ENCODE data around the gene HOXB7. TPM values are rescaled to one million over a fixed set of nuclear protein-coding genes. Genes with fewer than 3 reads are reported as not detected.

The HOXB7 gene
- polyA plus RNA-seq, 1 experiment = not detected

DNA sequence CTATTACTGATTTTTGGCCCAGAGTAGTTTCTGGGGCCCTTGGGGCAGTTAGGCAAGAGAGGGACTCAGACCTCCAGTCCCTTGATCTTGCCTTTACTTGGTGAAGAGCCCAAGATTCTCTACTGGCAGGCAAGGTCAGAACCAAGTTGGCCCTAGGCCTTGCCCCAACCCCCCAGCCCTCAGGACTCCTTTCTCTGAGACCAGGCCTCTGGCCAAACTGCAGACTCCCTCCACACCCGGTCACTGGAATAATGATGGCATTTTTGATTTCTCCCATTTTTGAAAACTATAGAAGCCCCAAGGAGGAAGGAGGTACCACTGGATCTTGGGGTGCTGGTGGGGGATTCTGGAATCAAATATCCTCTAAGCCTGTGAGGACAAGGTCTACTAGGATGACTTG is 33.3 kb upstream of the HOXB7 start:
- Histone ChIP-seq H3K4me3 (ENCODE audit: low read depth, low read length) (no peak overlapping the region), H3K36me3 (ENCODE audit: control insufficient read depth, insufficient read depth, low read length) (no peaks in the 10 kb centered on the region), H3K27me3 (ENCODE audit: control insufficient read depth, insufficient read depth, low read length) (peaks cover 63% of the 10 kb centered on the region)
- POLR2A ChIA-PET = no interaction called here
- CTCF ChIA-PET = interaction anchor here (0.6 to 0.9 kb wide), 2 partner anchors 11 to 81 kb away, joined by 3 read pairs; no protein-coding TSS in a partner anchor
- TF ChIP-seq, protein P1, sequence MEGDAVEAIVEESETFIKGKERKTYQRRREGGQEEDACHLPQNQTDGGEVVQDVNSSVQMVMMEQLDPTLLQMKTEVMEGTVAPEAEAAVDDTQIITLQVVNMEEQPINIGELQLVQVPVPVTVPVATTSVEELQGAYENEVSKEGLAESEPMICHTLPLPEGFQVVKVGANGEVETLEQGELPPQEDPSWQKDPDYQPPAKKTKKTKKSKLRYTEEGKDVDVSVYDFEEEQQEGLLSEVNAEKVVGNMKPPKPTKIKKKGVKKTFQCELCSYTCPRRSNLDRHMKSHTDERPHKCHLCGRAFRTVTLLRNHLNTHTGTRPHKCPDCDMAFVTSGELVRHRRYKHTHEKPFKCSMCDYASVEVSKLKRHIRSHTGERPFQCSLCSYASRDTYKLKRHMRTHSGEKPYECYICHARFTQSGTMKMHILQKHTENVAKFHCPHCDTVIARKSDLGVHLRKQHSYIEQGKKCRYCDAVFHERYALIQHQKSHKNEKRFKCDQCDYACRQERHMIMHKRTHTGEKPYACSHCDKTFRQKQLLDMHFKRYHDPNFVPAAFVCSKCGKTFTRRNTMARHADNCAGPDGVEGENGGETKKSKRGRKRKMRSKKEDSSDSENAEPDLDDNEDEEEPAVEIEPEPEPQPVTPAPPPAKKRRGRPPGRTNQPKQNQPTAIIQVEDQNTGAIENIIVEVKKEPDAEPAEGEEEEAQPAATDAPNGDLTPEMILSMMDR (IDR thresholded peaks at IDR 0.05; ENCODE audit: insufficient read depth, low read depth, low read length) = no peak
- no peak for DNase-seq (ENCODE audit: low read depth)

DNA sequence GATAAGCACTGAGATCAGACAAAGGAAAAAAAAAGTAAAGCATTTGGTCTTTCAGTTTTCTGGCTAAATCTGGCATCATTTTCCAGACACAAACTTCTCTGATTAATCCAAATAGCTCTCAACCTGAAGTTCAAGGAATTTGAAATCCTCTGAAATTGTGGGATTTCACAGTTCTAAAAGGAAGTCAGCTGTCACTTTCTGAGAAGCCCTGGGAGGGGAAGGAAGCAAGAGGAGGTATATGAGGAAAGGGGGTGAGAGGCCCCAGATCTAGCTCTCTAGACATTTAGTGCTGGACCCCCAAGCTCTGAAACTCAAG is 32.8 kb upstream of the HOXB7 start:
- POLR2A ChIA-PET = no interaction called here
- Histone ChIP-seq H3K4me3 (ENCODE audit: low read depth, low read length) (no peak overlapping the region), H3K27me3 (ENCODE audit: control insufficient read depth, insufficient read depth, low read length) (peaks cover 65% of the 10 kb centered on the region), H3K36me3 (ENCODE audit: control insufficient read depth, insufficient read depth, low read length) (no peaks in the 10 kb centered on the region)
- CTCF ChIA-PET = interaction anchor here (0.6 to 0.9 kb wide), 2 partner anchors 11 to 82 kb away, joined by 3 read pairs; no protein-coding TSS in a partner anchor
- DNase-seq (ENCODE audit: low read depth) = no peak
- TF ChIP-seq, protein P1 (IDR thresholded peaks at IDR 0.05; ENCODE audit: insufficient read depth, low read depth, low read length) = no peak

DNA sequence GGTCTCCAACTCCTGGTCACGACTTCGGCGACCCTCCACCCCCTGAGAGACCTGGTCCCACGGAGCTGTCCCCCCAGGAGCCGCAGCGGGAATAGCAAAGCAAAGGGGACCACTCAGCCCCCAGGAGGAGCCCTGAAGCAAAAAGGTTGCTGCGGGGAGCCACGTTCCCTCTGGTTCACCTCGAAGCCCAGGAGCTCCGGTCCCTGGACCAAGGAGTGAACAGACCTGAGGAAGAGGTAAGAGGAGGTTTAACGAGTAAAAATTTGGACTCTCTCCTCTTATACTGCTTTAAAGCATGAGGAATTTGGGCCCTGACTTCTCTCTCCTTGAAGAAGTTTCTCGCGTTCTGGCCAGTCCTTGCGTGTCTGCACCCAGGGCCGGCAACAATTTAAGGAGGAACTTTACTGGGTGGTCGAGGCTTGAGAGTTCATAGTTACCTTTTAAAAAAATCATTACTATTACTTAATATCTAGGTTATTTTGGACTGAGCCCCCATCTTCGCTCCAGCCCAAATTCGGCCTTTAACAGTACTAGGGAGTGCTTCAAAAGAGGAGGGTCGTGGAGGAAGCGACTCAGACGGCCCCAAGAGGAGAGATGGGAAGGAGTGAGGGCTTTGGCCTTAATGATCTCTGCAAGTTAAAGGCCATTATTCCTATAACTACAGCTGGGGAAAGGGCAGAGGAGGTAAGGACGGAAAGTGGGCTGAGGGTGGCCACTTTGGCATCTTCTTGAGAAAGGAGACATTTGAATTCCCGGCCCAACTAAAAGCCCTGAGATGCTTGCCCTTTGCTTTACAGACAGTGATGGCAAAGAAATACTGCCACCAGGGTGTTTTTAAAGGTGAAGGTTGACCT is 32.3 kb upstream of the HOXB7 start:
- ChIA-PET CTCF (interaction anchor here (0.6 kb wide), 1 partner anchor 82 kb away, joined by 3 read pairs; no protein-coding TSS in a partner anchor), POLR2A (no interaction called here)
- H3K27me3 ChIP-seq (ENCODE audit: control insufficient read depth, insufficient read depth, low read length) = peaks cover 68% of the 10 kb centered on the region
- DNase-seq (ENCODE audit: low read depth) = no peak
- TF ChIP-seq, protein P1 (IDR thresholded peaks at IDR 0.05; ENCODE audit: insufficient read depth, low read depth, low read length) = no peak
- H3K4me3 ChIP-seq (ENCODE audit: low read depth, low read length) = no peak overlapping the region
- no peaks in the 10 kb centered on the region for H3K36me3 ChIP-seq (ENCODE audit: control insufficient read depth, insufficient read depth, low read length)

DNA sequence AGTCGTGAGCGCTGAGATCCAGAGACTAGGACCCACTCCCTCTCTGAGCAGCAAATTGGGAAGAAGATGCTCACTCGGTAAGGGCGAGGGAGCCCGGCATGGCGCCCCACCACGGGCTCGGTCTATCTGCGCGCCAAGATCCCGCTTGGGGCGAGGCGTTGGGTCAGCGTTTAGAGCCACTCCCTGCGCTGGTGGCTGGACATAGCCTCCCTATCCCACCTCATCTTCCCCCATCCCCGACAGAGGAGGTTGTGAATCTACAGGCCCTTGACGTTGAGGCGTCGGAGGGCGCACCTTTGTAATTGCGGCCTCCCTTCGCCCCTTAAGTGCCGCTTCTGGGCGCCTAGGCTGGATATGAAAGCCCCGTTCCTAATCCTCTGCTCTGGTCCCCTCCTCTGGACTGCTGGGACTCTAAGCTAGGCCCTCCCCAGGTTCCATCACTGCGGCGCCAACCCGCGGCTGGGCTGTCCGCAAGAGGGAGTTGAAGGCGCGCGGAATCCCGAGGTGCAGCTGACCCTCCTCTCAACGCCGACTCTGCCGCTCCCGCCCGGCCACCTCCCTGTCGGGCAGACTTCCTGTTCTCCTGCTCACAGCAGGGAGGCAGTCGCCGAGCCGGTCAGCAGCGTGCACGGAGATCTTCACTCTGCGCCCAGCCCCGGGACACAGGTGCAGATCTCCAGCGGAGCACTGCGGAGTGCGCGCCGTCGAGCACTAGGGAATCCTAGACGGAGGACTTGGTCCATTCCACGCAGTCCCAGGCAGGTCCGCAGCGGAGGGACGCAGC is 31.4 kb upstream of the HOXB7 start:
- H3K4me3 ChIP-seq (ENCODE audit: low read depth, low read length) = no peak overlapping the region
- CTCF ChIA-PET = no interaction called here
- POLR2A ChIA-PET = no interaction called here
- no peaks in the 10 kb centered on the region for H3K36me3 ChIP-seq (ENCODE audit: control insufficient read depth, insufficient read depth, low read length)
- TF ChIP-seq, protein P1 (IDR thresholded peaks at IDR 0.05; ENCODE audit: insufficient read depth, low read depth, low read length) = no peak
- peaks cover 70% of the 10 kb centered on the region for H3K27me3 ChIP-seq (ENCODE audit: control insufficient read depth, insufficient read depth, low read length)
- DNase-seq (ENCODE audit: low read depth) = no peak

DNA sequence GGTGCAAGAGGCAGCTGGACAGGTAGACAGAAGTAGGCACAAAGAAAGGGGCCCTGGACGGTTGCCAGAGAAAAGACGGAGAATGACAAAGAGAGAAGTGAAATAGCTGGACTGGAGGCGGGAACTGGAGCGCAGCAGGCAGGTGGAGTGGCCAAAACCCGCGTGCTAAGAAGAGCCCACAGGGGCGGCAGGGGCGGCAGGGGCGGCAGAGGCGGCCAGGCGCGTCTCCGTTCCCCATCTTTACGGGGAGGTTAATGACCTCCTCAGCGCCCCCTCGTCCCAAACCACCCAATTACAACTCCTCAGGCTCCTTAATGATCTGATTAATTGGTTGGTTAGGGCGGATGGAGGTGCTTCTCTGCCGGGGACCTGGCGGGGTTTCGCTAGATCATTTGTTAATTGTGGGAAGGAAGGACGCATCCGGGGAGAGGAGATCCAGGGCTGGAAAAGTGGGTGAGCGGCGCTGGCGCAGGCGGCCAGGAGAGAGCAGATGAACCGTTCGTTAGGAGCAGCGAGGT is 30.8 kb upstream of the HOXB7 start:
- TF ChIP-seq, protein P1 (IDR thresholded peaks at IDR 0.05; ENCODE audit: insufficient read depth, low read depth, low read length) = no peak
- H3K27me3 ChIP-seq (ENCODE audit: control insufficient read depth, insufficient read depth, low read length) = peaks cover 75% of the 10 kb centered on the region
- DNase-seq (ENCODE audit: low read depth) = no peak
- no peak overlapping the region for H3K4me3 ChIP-seq (ENCODE audit: low read depth, low read length)
- H3K36me3 ChIP-seq (ENCODE audit: control insufficient read depth, insufficient read depth, low read length) = no peaks in the 10 kb centered on the region
- ChIA-PET POLR2A (no interaction called here), CTCF (no interaction called here)
